ENCODE measurements around the gene KLF5.

Gene KLF5

GRCh38 chr13:73060251-73061160, 1.7 kb downstream of the KLF5 start:
- DNase-seq, result peak in 1 of 2 experiments; percentile 4

- DNase-seq, result no peak
Measured at GRCh38 chr13:73061473-73061872, 2.7 kb downstream of the KLF5 start.

- DNase-seq, result no peak
Measured at GRCh38 chr13:73061876-73062275, 3.1 kb downstream of the KLF5 start.

- DNase-seq, result no peak
Measured at GRCh38 chr13:73062468-73062867, 3.7 kb downstream of the KLF5 start.

- DNase-seq, result no peak
Measured at GRCh38 chr13:73063166-73063565, 4.4 kb downstream of the KLF5 start.

GRCh38 chr13:73065036-73065435, 6.2 kb downstream of the KLF5 start:
- DNase-seq, result no peak

- DNase-seq, result no peak
Measured at GRCh38 chr13:73065665-73066340, 7.0 kb downstream of the KLF5 start.

- no peak for DNase-seq
Measured at GRCh38 chr13:73069206-73069805, 10.5 kb downstream of the KLF5 start.

GRCh38 chr13:73070451-73071098, 11.8 kb downstream of the KLF5 start:
- no peak for DNase-seq

GRCh38 chr13:73072239-73072900, 13.6 kb downstream of the KLF5 start:
- DNase-seq, result no peak

GRCh38 chr13:73073050-73073449, 14.2 kb downstream of the KLF5 start:
- DNase-seq, result no peak

GRCh38 chr13:73074014-73074413, 15.2 kb downstream of the KLF5 start:
- DNase-seq, result no peak

- DNase-seq, result no peak
Measured at GRCh38 chr13:73074926-73075325, 16.1 kb downstream of the KLF5 start.

GRCh38 chr13:73075546-73075945, 16.7 kb downstream of the KLF5 start:
- no peak for DNase-seq

- DNase-seq, result no peak
Measured at GRCh38 chr13:73075954-73076353, 17.1 kb downstream of the KLF5 start.

- no peak for DNase-seq
Measured at GRCh38 chr13:73077865-73078264, 19.1 kb downstream of the KLF5 start.

GRCh38 chr13:73079359-73079758, 20.6 kb downstream of the KLF5 start:
- DNase-seq, result no peak

GRCh38 chr13:73081256-73081915, 22.6 kb downstream of the KLF5 start:
- DNase-seq, result no peak

- no peak for DNase-seq
Measured at GRCh38 chr13:73082471-73082870, 23.7 kb downstream of the KLF5 start.

GRCh38 chr13:73082895-73083294, 24.1 kb downstream of the KLF5 start:
- no peak for DNase-seq

- no peak for DNase-seq
Measured at GRCh38 chr13:73088332-73088935, 29.6 kb downstream of the KLF5 start.

- DNase-seq, result no peak
Measured at GRCh38 chr13:73089213-73089612, 30.4 kb downstream of the KLF5 start.

Data from activated CD4-positive, alpha-beta T cell treated with anti-CD3 and anti-CD28 coated beads, Interleukin-2, amount 50 U/mL, for 48 hours (primary cell).